HG03378 (cell line): Measurements from ENCODE around the gene SLC4A5.

Experiments used
- ATAC-seq: cut with Tn5 transposase; IDR thresholded peaks from one replicate; pipeline ENCODE4 v1.9.1; 2021; ENCODE audit warnings: mild to moderate bottlenecking, moderate library complexity; ENCODE audit not compliant: unreplicated experiment

The SLC4A5 gene

GRCh38 chr2:74174909-74175308 is 168.3 kb downstream of the SLC4A5 start:
- ATAC-seq: no peak

DNA sequence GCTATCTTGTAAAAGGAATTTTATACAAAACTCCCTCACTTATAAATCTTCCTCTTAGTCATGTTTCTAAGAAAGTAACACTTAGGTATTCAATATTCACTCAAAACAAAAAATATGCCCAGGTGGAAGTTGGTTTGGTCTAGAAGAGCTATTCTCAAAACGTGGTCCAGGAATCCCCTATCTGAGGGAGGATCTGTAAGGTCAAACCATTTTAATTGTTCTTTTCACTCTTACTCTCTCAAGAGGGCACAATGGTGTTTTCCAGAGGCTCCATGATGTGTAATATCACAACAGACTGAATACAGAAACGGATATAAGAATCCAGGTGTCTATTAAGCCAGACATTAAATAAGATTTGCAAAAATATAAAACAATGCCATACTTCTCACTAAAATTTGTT is 174.5 kb downstream of the SLC4A5 start:
- no peak for ATAC-seq
